ENCODE data around the gene PTPRG. TPM values are rescaled to one million over a fixed set of nuclear protein-coding genes. Genes with fewer than 3 reads are reported as not detected.

PTPRG gene
- total RNA-seq, 2 experiments from 2014 or later: 0.03 to 0.05 TPM

DNA sequence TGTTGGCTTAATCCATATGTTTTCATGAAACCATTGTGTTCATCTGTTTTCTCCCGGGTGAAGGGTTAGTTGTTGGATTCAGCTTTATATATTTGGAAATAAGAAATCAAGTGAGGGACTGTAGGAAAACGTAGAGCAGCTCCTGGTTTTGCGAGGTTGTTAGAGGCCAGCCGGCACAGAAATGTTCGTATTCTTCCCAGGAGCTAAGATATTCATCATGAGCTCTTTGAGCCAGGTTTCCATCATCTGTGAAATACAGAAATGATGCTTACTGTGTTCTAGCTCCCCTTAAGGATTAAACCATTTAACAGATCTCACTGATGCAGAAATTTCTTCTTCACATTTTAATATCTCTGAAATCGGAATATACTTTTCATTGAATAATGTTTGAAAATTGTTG is 235.5 kb downstream of the PTPRG start:
- Histone ChIP-seq H3K4me1 (ENCODE audit: insufficient read depth, low read length) (no peaks in the 10 kb centered on the region), H3K27ac (ENCODE audit: low read depth in 1 of 2, low read length in 2 of 2) (no peak overlapping the region), H3K36me3 (ENCODE audit: insufficient read depth, low read length) (no peaks in the 10 kb centered on the region), H3K27me3 (ENCODE audit: control insufficient read depth in 1 of 2, insufficient read depth in 2 of 2, low read length in 2 of 2) (no peaks in the 10 kb centered on the region), H3K9me3 (ENCODE audit: control insufficient read depth in 1 of 2, insufficient read depth in 1 of 2, low read length in 2 of 2) (peaks cover 0 to 11% of the 10 kb centered on the region in 2 experiments), H3K4me3 (ENCODE audit: low read length) (no peak overlapping the region)
- Mint-ChIP-seq H3K27me3 (peaks cover 8% of the 10 kb centered on the region), H3K36me3 (ENCODE audit: low read depth) (no peaks in the 10 kb centered on the region), H3K4me3 (no peak overlapping the region), H3K4me1 (ENCODE audit: low read depth) (no peaks in the 10 kb centered on the region), H3K27ac (no peak overlapping the region), H3K9me3 (peaks cover 5% of the 10 kb centered on the region)
- TF ChIP-seq, protein P1, sequence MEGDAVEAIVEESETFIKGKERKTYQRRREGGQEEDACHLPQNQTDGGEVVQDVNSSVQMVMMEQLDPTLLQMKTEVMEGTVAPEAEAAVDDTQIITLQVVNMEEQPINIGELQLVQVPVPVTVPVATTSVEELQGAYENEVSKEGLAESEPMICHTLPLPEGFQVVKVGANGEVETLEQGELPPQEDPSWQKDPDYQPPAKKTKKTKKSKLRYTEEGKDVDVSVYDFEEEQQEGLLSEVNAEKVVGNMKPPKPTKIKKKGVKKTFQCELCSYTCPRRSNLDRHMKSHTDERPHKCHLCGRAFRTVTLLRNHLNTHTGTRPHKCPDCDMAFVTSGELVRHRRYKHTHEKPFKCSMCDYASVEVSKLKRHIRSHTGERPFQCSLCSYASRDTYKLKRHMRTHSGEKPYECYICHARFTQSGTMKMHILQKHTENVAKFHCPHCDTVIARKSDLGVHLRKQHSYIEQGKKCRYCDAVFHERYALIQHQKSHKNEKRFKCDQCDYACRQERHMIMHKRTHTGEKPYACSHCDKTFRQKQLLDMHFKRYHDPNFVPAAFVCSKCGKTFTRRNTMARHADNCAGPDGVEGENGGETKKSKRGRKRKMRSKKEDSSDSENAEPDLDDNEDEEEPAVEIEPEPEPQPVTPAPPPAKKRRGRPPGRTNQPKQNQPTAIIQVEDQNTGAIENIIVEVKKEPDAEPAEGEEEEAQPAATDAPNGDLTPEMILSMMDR (IDR thresholded peaks at IDR 0.05): no peak
- intact Hi-C loops (cut with DNase I, micrococcal nuclease): no loop called here
- ChIA-PET CTCF (no interaction called here), POLR2A (no interaction called here)
- no peak for ATAC-seq (ENCODE audit: poor library complexity)
- DNase-seq: no peak

DNA sequence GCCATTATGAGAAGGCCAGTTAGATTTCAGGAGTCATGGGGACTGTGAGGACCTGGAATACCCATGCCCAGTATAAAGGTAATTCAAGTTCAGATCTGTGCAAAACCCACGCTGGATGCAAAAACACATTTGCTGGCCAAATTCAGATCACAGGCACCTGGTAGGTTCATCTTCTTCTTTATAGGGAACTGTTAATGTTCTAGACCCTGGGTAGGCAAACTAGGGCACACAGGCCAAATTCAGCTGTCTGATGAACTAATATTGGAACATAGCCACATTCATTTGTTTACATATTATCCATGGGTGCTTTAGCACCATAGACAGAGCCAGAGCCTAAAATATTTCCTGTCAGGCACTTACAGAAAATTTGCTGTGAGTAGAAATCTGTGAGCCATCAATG is 241.4 kb downstream of the PTPRG start:
- CTCF ChIA-PET: no interaction called here
- TF ChIP-seq, protein P1 (IDR thresholded peaks at IDR 0.05): no peak
- no peaks in the 10 kb centered on the region for H3K4me1 ChIP-seq (ENCODE audit: insufficient read depth, low read length)
- H3K4me1 Mint-ChIP-seq (ENCODE audit: low read depth): no peaks in the 10 kb centered on the region
- no peak overlapping the region for H3K27ac Mint-ChIP-seq
- H3K9me3 Mint-ChIP-seq: peaks cover 2% of the 10 kb centered on the region
- H3K36me3 ChIP-seq (ENCODE audit: insufficient read depth, low read length): no peaks in the 10 kb centered on the region
- ATAC-seq (ENCODE audit: poor library complexity) (no peak), DNase-seq (no peak)
- H3K27me3 Mint-ChIP-seq: peaks cover 8% of the 10 kb centered on the region
- no peak overlapping the region for H3K4me3 Mint-ChIP-seq
- H3K4me3 ChIP-seq (ENCODE audit: low read length): no peak overlapping the region
- H3K27me3 ChIP-seq (ENCODE audit: control insufficient read depth in 1 of 2, insufficient read depth in 2 of 2, low read length in 2 of 2): no peaks in the 10 kb centered on the region
- POLR2A ChIA-PET: no interaction called here
- intact Hi-C loops (cut with DNase I, micrococcal nuclease): no loop called here
- no peaks in the 10 kb centered on the region for H3K36me3 Mint-ChIP-seq (ENCODE audit: low read depth)
- peaks cover 0 to 3% of the 10 kb centered on the region in 2 experiments for H3K9me3 ChIP-seq (ENCODE audit: control insufficient read depth in 1 of 2, insufficient read depth in 1 of 2, low read length in 2 of 2)
- no peak overlapping the region for H3K27ac ChIP-seq (ENCODE audit: low read depth in 1 of 2, low read length in 2 of 2)

DNA sequence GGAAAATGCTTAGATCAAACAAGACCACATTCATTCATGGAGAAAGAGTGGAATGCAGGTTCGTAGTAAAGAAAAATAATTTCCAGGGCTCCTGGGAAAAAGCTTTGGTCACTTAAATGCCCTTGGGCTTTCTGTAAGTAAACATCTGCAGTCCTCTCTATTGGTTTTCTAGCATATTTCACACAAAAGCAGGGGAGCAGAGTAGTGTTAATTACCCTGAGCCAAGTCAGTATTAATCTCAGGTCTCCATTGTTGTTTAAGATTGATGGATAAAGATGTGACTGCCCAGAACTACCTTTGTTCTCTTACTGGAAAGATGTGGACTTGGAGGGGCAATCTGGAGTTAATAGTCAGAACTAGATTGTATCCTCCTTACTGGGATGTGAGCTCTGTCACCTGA is 242.6 kb downstream of the PTPRG start:
- no peak for DNase-seq
- H3K9me3 Mint-ChIP-seq: peaks cover 2% of the 10 kb centered on the region
- Histone ChIP-seq H3K36me3 (ENCODE audit: insufficient read depth, low read length) (no peaks in the 10 kb centered on the region), H3K9me3 (ENCODE audit: control insufficient read depth in 1 of 2, insufficient read depth in 1 of 2, low read length in 2 of 2) (peaks cover 0 to 3% of the 10 kb centered on the region in 2 experiments), H3K4me1 (ENCODE audit: insufficient read depth, low read length) (no peaks in the 10 kb centered on the region), H3K27ac (ENCODE audit: low read depth in 1 of 2, low read length in 2 of 2) (no peak overlapping the region), H3K27me3 (ENCODE audit: control insufficient read depth in 1 of 2, insufficient read depth in 2 of 2, low read length in 2 of 2) (no peaks in the 10 kb centered on the region), H3K4me3 (ENCODE audit: low read length) (no peak overlapping the region)
- no peaks in the 10 kb centered on the region for H3K4me1 Mint-ChIP-seq (ENCODE audit: low read depth)
- H3K36me3 Mint-ChIP-seq (ENCODE audit: low read depth): no peaks in the 10 kb centered on the region
- intact Hi-C loops (cut with DNase I, micrococcal nuclease): no loop called here
- no peak for ATAC-seq (ENCODE audit: poor library complexity)
- TF ChIP-seq, protein P1 (IDR thresholded peaks at IDR 0.05): no peak
- CTCF ChIA-PET: no interaction called here
- H3K27ac Mint-ChIP-seq: no peak overlapping the region
- no peak overlapping the region for H3K4me3 Mint-ChIP-seq
- POLR2A ChIA-PET: no interaction called here
- peaks cover 8% of the 10 kb centered on the region for H3K27me3 Mint-ChIP-seq

All from CD4-positive, alpha-beta T cell (primary cell).